CD14-positive monocyte (primary cell): ENCODE measurements around the gene C9orf50. TPM values are rescaled to one million over a fixed set of nuclear protein-coding genes. Genes with fewer than 3 reads are reported as not detected.
A peak's percentile ranks its signal among the peaks of the same experiment; 100 is the strongest.

Experiments
- DNase-seq, 3 donors: peaks; one replicate each; pipeline ENCODE4 v3.0.0-alpha.2; 2011 to 2022
- H2AFZ ChIP-seq: 2 replicates; pipeline ENCODE4 v1.6.0; 2012; ENCODE audit warnings: mild to moderate bottlenecking, low read depth, low read length, inconsistent platforms; ENCODE audit not compliant: insufficient read depth, poor library complexity, severe bottlenecking
- H3K27ac ChIP-seq, 2 donors: 1 replicate in 1 of 2; 2 replicates in 1 of 2; pipeline ENCODE4 v1.5.1; 2012 to 2013; ENCODE audit warnings: low read length in 2 of 2, control low read depth in 1 of 2, inconsistent platforms in 1 of 2, low read depth in 1 of 2, mild to moderate bottlenecking in 1 of 2
- H3K27me3 ChIP-seq, 2 donors: one replicate each; pipeline versions ENCODE4 v1.6.0 to v1.6.1; 2011 to 2013; ENCODE audit warnings: low read length in 2 of 2; ENCODE audit not compliant: control insufficient read depth in 2 of 2, insufficient read depth in 2 of 2
- H3K36me3 ChIP-seq, 2 donors: replicated peaks in 1 of 2; 1 replicate in 1 of 2; 2 replicates in 1 of 2; pipeline versions ENCODE4 v1.5.1 to v1.6.1; 2012 to 2013; ENCODE audit warnings: low read length in 2 of 2, control low read depth in 1 of 2, inconsistent platforms in 1 of 2, mild to moderate bottlenecking in 1 of 2; ENCODE audit not compliant: insufficient read depth in 2 of 2, control insufficient read depth in 1 of 2
- H3K4me1 ChIP-seq, 2 donors: 1 replicate in 1 of 2; 2 replicates in 1 of 2; pipeline versions ENCODE4 v1.5.1 to v1.6.1; 2012 to 2013; ENCODE audit warnings: low read length in 2 of 2, control low read depth in 1 of 2, inconsistent platforms in 1 of 2, mild to moderate bottlenecking in 1 of 2, moderate library complexity in 1 of 2; ENCODE audit not compliant: insufficient read depth in 2 of 2, control insufficient read depth in 1 of 2
- H3K4me2 ChIP-seq: replicated peaks from 2 replicates; pipeline ENCODE3; 2012; ENCODE audit warnings: low read length, moderate library complexity, mild to moderate bottlenecking; ENCODE audit not compliant: poor library complexity, severe bottlenecking; ENCODE audit errors: extremely low read depth
- H3K4me3 ChIP-seq, 3 experiments: fragments of 200-600 bp in 1 of 3; sonication (generic) in 1 of 3; replicated peaks in 1 of 3; 1 replicate in 2 of 3; 2 replicates in 1 of 3; pipeline ENCODE4 v1.5.1; 2011 to 2013; ENCODE audit warnings: low read length in 3 of 3, mild to moderate bottlenecking in 3 of 3, control low read depth in 2 of 3, low read depth in 2 of 3, inconsistent platforms in 1 of 3, moderate library complexity in 1 of 3
- H3K79me2 ChIP-seq: 2 replicates; pipeline ENCODE4 v1.6.0; 2012; ENCODE audit warnings: mild to moderate bottlenecking, control low read depth, inconsistent platforms, low read length, moderate library complexity; ENCODE audit not compliant: insufficient read depth
- H3K9ac ChIP-seq: 2 replicates; pipeline ENCODE4 v1.6.0; 2017; ENCODE audit warnings: low read length, mild to moderate bottlenecking; ENCODE audit not compliant: insufficient read depth, poor library complexity, severe bottlenecking
- H3K9me3 ChIP-seq, 2 donors: replicated peaks in 1 of 2; 1 replicate in 1 of 2; 2 replicates in 1 of 2; pipeline versions ENCODE4 v1.5.1 to v1.6.1; 2012 to 2013; ENCODE audit warnings: low read length in 2 of 2, control low read depth in 1 of 2; ENCODE audit not compliant: control insufficient read depth in 1 of 2, insufficient read depth in 1 of 2
- H4K20me1 ChIP-seq: 2 replicates; pipeline ENCODE4 v1.6.0; 2012; ENCODE audit warnings: mild to moderate bottlenecking, low read length, control low read depth, moderate library complexity; ENCODE audit not compliant: insufficient read depth
- H3K27ac Mint-ChIP-seq, 7 donors: one replicate each; pipeline ENCODE4 v1.8.0; 2020; ENCODE audit warnings: mild to moderate bottlenecking in 7 of 7, mixed read lengths in 7 of 7, moderate library complexity in 6 of 7, inconsistent platforms in 2 of 7
- H3K27me3 Mint-ChIP-seq, 3 donors: one replicate each; pipeline ENCODE4 v1.8.0; 2021 to 2022; ENCODE audit warnings: low read depth in 3 of 3, mild to moderate bottlenecking in 3 of 3, mixed read lengths in 3 of 3, moderate library complexity in 3 of 3, inconsistent platforms in 1 of 3
- H3K36me3 Mint-ChIP-seq, 2 donors: one replicate each; pipeline ENCODE4 v1.8.0; 2020; ENCODE audit warnings: mixed read lengths in 2 of 2, inconsistent platforms in 1 of 2, mild to moderate bottlenecking in 1 of 2
- H3K4me1 Mint-ChIP-seq: one replicate; pipeline ENCODE4 v1.8.0; 2020; ENCODE audit warnings: mild to moderate bottlenecking, mixed read lengths
- H3K4me3 Mint-ChIP-seq, 2 donors: one replicate each; pipeline ENCODE4 v1.8.0; 2020; ENCODE audit warnings: mild to moderate bottlenecking in 2 of 2, mixed read lengths in 2 of 2, moderate library complexity in 1 of 2
- H3K9me3 Mint-ChIP-seq, 7 donors: one replicate each; pipeline ENCODE4 v1.8.0; 2020 to 2022; ENCODE audit warnings: mixed read lengths in 7 of 7, mild to moderate bottlenecking in 6 of 7, moderate library complexity in 6 of 7, inconsistent platforms in 2 of 7
- WGBS: methylation state at CpG from one replicate; pipeline ENCODE4 v1.1.5; 2013; ENCODE audit warnings: missing lambda C conversion rate; ENCODE audit not compliant: insufficient coverage; 5-methylcytosine and 5-hydroxymethylcytosine counted together
- intact Hi-C, 2 donors: fragments of 100-400 bp; cut with micrococcal nuclease; formaldehyde crosslinking; loops; one replicate each; pipeline versions ENCODE4 v1.15.0 to v1.15.1; 2023
- polyA plus RNA-seq, 3 donors: library from polyadenylated mRNA; depleted of rRNA in 1 of 3; unstranded in 2 of 3; stranded (reverse) in 1 of 3; fragments of 300-500 nt in 2 of 3; fragments of >200 nt in 1 of 3; fragmentation: Illumina TruSeq in 2 of 3; gene quantifications; 1 replicate in 2 of 3; 2 replicates in 1 of 3; pipeline ENCODE4 v1.2.3, GENCODE V29; 2012 to 2021
- TF ChIP-seq, protein P1 (sequence below): fragments of 200-600 bp; IDR thresholded peaks from one replicate; pipeline ENCODE4 v1.8.0; 2022; ENCODE audit warnings: antibody characterized with exemption, mild to moderate bottlenecking

C9orf50 gene
- polyA plus RNA-seq, 3 donors = not detected

DNA sequence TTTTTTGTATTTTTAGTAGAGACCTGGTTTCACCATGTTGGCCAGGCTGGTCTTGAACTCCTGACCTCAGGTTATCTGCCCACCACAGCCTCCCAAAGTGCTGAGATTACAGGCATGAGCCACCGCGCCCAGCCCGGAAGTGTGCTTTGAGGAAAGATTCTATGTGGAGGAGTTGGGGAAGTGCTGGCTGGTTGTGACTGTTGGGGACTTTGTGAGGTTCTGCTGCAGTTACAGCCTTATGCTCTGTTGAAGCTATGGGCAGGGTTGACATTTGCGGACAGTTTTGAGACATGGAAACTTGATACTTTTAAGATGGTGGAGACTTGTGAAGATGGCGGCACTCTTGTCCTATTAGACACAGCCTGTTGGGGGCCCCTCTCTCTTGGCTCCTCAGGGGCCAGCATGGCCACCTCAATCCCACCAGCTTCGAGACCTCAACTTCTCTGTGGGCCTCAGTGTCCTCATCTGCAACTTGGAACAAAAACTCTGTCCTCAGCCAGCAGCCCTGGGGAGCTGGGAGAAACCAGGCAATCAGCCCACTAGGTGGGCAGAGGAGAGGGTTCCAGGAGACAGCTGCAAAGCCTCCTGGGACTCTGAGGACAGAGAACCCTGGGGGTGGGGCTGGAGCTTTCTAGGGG lies 24.9 kb downstream of the C9orf50 start:
- Histone ChIP-seq H3K36me3 (no peaks in the 10 kb centered on the region), H3K79me2 (no peaks in the 10 kb centered on the region), H4K20me1 (no peaks in the 10 kb centered on the region), H3K27ac (no peak overlapping the region), H3K9me3 (no peaks in the 10 kb centered on the region), H3K4me3 (no peak overlapping the region), H3K27me3 (no peaks in the 10 kb centered on the region), H3K4me1 (peaks cover 53 to 58% of the 10 kb centered on the region in 2 donors), H2AFZ (no peak overlapping the region), H3K4me2 (peak overlapping the region; percentile 10), H3K9ac (no peak overlapping the region)
- H3K4me3 Mint-ChIP-seq = peak overlapping the region; percentile 31 to 71
- peaks cover 7 to 19% (median 18%) of the 10 kb centered on the region in 3 donors for H3K27me3 Mint-ChIP-seq
- H3K4me1 Mint-ChIP-seq = peaks cover 51% of the 10 kb centered on the region
- WGBS = 10% methylated on average over 4 of the region's 6 CpGs
- intact Hi-C loops = no loop called here
- DNase-seq = peak; percentile 41 to 61 (median 59)
- H3K36me3 Mint-ChIP-seq = peaks cover 2 to 5% of the 10 kb centered on the region in 2 donors
- peak overlapping the region; percentile 15 to 80 (median 60) for H3K27ac Mint-ChIP-seq
- TF ChIP-seq, protein P1, sequence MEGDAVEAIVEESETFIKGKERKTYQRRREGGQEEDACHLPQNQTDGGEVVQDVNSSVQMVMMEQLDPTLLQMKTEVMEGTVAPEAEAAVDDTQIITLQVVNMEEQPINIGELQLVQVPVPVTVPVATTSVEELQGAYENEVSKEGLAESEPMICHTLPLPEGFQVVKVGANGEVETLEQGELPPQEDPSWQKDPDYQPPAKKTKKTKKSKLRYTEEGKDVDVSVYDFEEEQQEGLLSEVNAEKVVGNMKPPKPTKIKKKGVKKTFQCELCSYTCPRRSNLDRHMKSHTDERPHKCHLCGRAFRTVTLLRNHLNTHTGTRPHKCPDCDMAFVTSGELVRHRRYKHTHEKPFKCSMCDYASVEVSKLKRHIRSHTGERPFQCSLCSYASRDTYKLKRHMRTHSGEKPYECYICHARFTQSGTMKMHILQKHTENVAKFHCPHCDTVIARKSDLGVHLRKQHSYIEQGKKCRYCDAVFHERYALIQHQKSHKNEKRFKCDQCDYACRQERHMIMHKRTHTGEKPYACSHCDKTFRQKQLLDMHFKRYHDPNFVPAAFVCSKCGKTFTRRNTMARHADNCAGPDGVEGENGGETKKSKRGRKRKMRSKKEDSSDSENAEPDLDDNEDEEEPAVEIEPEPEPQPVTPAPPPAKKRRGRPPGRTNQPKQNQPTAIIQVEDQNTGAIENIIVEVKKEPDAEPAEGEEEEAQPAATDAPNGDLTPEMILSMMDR = no peak
- no peaks in the 10 kb centered on the region for H3K9me3 Mint-ChIP-seq

DNA sequence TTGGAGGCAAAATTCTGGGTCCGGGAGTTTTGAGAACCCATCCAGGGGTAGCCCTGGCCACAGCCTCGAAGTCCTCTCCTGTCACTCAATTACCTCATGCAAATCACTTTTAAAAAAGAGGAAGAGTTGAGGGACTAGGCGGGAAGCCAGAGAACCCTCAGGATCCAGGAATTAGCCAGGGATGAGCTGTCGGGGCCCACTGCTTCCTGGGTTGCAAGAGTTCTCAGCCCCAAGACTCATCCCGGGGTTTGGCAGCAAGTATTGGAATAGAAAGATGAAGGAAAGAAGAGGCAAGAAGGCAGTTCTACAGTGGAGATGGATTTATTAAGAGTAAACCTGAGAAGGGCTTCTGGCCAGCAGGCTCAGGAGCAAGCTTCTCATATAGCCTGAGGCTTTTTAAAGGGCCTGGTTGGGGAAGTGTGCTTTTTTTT lies 25.6 kb downstream of the C9orf50 start:
- Mint-ChIP-seq H3K4me3 (peak overlapping the region; percentile 49 to 71), H3K4me1 (peaks cover 51% of the 10 kb centered on the region), H3K36me3 (peaks cover 2 to 5% of the 10 kb centered on the region in 2 donors), H3K27ac (peak overlapping the region in 6 of 7 donors; percentile 4 to 78 (median 68)), H3K27me3 (peaks cover 7 to 20% (median 20%) of the 10 kb centered on the region in 3 donors), H3K9me3 (no peaks in the 10 kb centered on the region)
- H3K4me2 ChIP-seq = peak overlapping the region; percentile 35
- WGBS = 0% methylated on average over 2 of the region's 5 CpGs
- peaks cover 53 to 58% of the 10 kb centered on the region in 2 donors for H3K4me1 ChIP-seq
- no peaks in the 10 kb centered on the region for H3K79me2 ChIP-seq
- peak in 2 of 3 donors; percentile 48 to 49 for DNase-seq
- H3K27me3 ChIP-seq = no peaks in the 10 kb centered on the region
- no peaks in the 10 kb centered on the region for H3K9me3 ChIP-seq
- no peaks in the 10 kb centered on the region for H4K20me1 ChIP-seq
- no peaks in the 10 kb centered on the region for H3K36me3 ChIP-seq
- H3K27ac ChIP-seq = no peak overlapping the region
- TF ChIP-seq, protein P1 = no peak
- intact Hi-C loops = no loop called here
- H2AFZ ChIP-seq = peak overlapping the region; percentile 38
- H3K4me3 ChIP-seq = peak overlapping the region in 1 of 3 experiments; percentile 32
- H3K9ac ChIP-seq = no peak overlapping the region
